Right cardiac atrium (tissue), 5 donors: ENCODE results near the gene RPL22. TPM values are rescaled to one million over a fixed set of nuclear protein-coding genes. Genes with fewer than 3 reads are reported as not detected.

Experiments
- ATAC-seq, 2 donors: fragments of 200-7000 bp; cut with Tn5 transposase; one replicate each; pipeline versions ENCODE4 v1.8.0 to v1.9.1; 2020; ENCODE audit warnings: moderate library complexity in 2 of 2, mild to moderate bottlenecking in 1 of 2
- DNase-seq, 3 donors: peaks; one replicate each; pipeline ENCODE4 v3.0.0-alpha.2; 2020
- H3K27ac ChIP-seq: one replicate; pipeline ENCODE4 v1.5.1; 2013; ENCODE audit warnings: mild to moderate bottlenecking, low read length, control low read depth, moderate library complexity
- H3K27me3 ChIP-seq: one replicate; pipeline ENCODE4 v1.6.1; 2013; ENCODE audit not compliant: control insufficient read depth, insufficient read depth
- H3K4me1 ChIP-seq: one replicate; pipeline ENCODE4 v1.6.1; 2013; ENCODE audit warnings: low read length; ENCODE audit not compliant: control insufficient read depth, insufficient read depth
- H3K4me3 ChIP-seq: one replicate; pipeline ENCODE4 v1.5.1; 2013; ENCODE audit warnings: low read length, control low read depth
- H3K9me3 ChIP-seq: one replicate; pipeline ENCODE4 v1.6.1; 2013; ENCODE audit warnings: low read length; ENCODE audit not compliant: control insufficient read depth
- WGBS: extraction: QIAGEN DNeasy Blood & Tissue Kit; methylation state at CpG from one replicate; pipeline ENCODE4 v1.1.7; 2013; 5-methylcytosine and 5-hydroxymethylcytosine counted together
- intact Hi-C, 4 donors: fragments of 100-400 bp; cut with DNase I; formaldehyde crosslinking; loops; one replicate each; pipeline versions ENCODE4 v1.11.0 to v1.14.0; 2022 to 2023
- polyA plus RNA-seq: library from polyadenylated mRNA; stranded (reverse); fragments of 200-250 nt; gene quantifications from one replicate; pipeline ENCODE4 v1.2.3, GENCODE V29; 2013
- total RNA-seq, 4 donors: library from RNA; stranded (reverse); fragmentation: NEBNext Ultra II Directional; extraction: Animal tissue kit (Norgen Biotek cat#: 25700); gene quantifications; one replicate each; pipeline ENCODE4 v1.2.1, GENCODE V29; 2021
- donor health status: healthy with polysubstance abuse.
- donor health status: DM: no; HTN: yes; CAD: no.
- donor health status: DM: no; HTN: no; CAD: no.
- donor health status: DM: no; HTN: yes; CAD: no; lungs with severe emphysema.
- donor health status: DM: yes; HTN: yes; CAD: no.

Gene RPL22
- total and polyA plus RNA-seq, 5 donors: 247 to 309 (median 271) TPM

DNA sequence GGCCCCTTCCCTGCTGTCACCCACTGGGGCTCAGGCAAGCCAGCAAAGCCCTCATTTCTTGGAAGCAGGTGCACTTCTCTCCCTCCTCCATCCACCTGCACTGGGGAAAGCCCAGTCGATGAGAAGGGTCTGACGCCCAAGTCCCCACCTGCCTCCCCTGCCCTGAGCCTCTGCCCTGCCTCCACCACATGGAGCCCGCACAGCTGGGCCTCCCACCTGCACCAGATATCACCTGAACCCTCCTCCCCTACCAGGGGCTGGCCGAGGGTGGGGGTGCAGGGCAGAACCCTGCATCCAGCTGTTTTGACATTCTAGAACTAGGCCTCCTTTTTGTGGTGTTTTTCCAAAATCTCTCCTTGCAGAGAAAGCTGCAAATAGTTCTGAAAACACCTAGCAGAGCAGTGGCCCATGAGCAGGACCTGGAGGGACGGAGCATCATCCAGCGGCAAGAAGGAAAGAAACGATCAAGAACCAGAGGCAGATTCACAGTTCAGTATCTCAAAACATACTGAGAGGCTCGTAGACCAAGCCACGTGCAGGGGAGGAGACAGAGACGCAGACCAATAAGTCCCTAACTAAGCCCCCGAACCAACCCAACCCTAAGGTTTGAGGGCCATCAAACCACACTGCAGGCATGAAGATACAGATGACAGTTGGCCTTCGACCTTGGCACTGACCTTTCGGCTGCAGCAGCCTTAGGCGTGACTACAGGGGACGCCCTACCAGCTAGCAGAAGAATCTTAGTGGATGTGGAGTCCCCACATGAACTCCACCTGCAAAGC lies 36.0 kb downstream of the RPL22 start:
- H3K27me3 ChIP-seq: no peaks in the 10 kb centered on the region

DNA sequence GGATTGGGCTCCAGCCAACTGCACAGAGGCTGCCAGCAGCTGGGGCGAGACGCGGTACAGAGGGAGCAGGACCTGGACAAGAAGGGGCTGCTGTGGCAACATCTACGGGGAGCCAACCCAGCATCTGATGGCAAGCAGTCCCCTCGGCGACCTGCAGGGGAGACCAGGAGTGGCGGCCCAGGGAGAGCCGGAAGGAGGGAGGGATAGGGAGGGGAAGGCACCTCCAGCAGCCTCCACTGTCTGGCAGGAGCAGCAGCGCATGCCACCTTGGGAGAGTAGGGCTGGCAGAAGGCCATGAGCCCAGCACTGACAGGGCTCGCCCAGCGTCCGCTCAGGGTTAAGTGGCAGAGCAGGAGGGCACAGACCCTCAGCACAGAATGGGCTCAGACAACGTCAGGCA lies 36.6 kb downstream of the RPL22 start:
- no peak for ATAC-seq
- H3K9me3 ChIP-seq: no peaks in the 10 kb centered on the region
- H3K4me3 ChIP-seq: no peak overlapping the region
- H3K4me1 ChIP-seq: no peaks in the 10 kb centered on the region
- H3K27ac ChIP-seq: no peak overlapping the region
- intact Hi-C loops: no loop called here
- DNase-seq: no peak
- 58% methylated on average over 13 of the region's 13 CpGs for WGBS
- no peaks in the 10 kb centered on the region for H3K27me3 ChIP-seq

More for the DNA sequence above, 36.0 kb downstream of the RPL22 start:
- no peak overlapping the region for H3K4me3 ChIP-seq
- WGBS: 77% methylated on average over 15 of the region's 15 CpGs
- DNase-seq (no peak), ATAC-seq (no peak)
- H3K4me1 ChIP-seq: no peaks in the 10 kb centered on the region
- no peak overlapping the region for H3K27ac ChIP-seq
- intact Hi-C loops: no loop called here
- H3K9me3 ChIP-seq: no peaks in the 10 kb centered on the region

DNA sequence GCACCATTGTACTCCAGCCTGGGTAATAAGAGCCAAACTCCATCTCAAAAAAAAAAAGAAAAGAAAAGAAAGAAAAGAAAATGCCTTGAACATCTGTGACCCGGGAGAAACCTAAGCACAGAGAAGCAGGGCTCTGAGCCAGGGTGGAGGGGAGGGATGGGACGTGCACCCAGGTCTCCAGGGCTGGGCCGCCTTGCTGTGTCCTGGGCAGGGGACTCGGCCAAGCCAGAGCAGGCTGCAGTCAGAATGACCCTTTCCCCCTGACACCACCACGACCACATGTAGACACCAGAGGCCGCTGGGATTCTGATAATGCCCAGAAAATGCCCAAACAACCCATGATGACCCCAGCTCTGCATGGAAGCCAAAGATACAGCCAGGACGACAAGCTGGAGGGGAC lies 37.1 kb downstream of the RPL22 start:
- no peak for DNase-seq
- H3K27me3 ChIP-seq: no peaks in the 10 kb centered on the region

DNA sequence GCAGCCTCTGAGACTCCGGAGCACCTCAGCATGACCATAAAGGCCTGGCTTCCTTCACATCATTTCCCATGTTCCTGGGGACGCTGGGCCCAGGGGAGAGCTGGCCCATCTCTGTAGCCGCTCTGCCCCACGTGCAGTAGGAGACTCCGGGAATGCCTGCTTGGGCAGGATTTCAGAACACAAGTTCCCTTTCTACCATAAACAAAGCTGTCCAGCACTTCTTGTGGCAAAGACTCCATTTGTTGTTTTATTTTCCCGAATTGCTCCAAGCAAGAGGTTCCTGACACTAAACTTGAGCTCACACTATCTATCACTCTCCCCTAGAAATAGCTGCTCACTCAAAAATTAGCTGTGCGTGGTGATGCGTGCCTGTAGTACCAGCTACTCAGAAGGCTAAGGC lies 41.2 kb downstream of the RPL22 start:
- Histone ChIP-seq H3K4me3 (no peak overlapping the region), H3K27ac (no peak overlapping the region), H3K27me3 (no peaks in the 10 kb centered on the region), H3K4me1 (no peaks in the 10 kb centered on the region), H3K9me3 (no peaks in the 10 kb centered on the region)
- WGBS: 76% methylated on average over 8 of the region's 8 CpGs
- intact Hi-C loops: no loop called here
- ATAC-seq (no peak), DNase-seq (no peak)

More for the DNA sequence above, 37.1 kb downstream of the RPL22 start:
- ATAC-seq: no peak
- Histone ChIP-seq H3K4me3 (no peak overlapping the region), H3K4me1 (no peaks in the 10 kb centered on the region), H3K9me3 (no peaks in the 10 kb centered on the region), H3K27ac (no peak overlapping the region)
- intact Hi-C loops: no loop called here
- 77% methylated on average over 7 of the region's 7 CpGs for WGBS

DNA sequence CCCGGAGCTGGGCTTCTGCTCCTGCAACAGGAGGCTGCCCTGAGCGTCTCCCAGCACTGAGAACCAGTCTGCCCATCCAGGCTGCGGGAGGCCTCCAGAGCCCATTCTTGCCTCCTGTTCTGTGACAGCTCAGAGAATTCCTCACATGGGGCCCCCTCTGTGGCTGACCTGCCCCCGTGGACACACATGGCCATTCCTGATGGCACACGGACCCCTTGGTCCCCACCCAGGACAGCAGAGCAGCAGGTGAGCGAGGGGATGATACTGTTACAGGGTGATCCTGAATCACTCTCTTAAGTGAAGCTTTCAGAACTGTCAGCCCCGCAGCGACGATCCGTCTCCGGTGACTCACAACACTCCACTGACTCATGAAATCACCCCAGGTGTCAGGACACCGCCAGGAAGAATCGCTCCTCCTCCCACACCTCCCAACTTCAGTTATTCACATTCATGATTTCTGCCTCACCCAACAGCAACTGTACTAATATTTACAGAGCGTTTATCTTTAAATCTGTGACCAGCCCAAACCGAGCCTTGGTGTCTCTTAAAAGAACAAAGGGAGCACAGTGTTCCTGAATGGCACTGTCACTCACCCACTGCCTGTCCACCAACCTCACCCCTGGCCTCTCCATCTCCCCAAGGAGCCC lies 41.7 kb downstream of the RPL22 start:
- ATAC-seq (no peak), DNase-seq (peak in 1 of 3 donors; percentile 22)
- Histone ChIP-seq H3K27ac (no peak overlapping the region), H3K9me3 (no peaks in the 10 kb centered on the region), H3K4me1 (no peaks in the 10 kb centered on the region), H3K27me3 (no peaks in the 10 kb centered on the region), H3K4me3 (no peak overlapping the region)
- 64% methylated on average over 15 of the region's 15 CpGs for WGBS
- intact Hi-C loops: no loop called here

DNA sequence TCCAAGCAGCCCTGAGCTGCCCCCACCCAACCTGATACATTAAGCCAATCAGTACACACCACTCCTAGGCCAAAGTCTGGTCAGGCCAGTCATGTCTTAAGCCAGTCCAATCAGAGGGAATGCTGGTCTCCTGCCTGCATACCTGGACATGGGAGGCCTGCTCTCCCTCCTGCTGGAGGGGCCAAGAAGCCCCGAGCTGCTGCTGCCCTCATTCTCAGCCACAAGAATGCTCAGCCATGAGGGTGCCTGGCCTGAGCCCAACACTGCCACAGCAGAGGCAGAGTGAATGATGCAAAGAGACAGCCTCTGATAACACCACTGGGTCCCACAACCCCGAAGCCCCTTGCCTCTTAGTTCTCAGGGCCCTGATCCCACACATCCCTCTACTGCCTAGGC lies 42.3 kb downstream of the RPL22 start:
- no peak overlapping the region for H3K4me3 ChIP-seq
- 55% methylated on average over 2 of the region's 2 CpGs for WGBS

DNA sequence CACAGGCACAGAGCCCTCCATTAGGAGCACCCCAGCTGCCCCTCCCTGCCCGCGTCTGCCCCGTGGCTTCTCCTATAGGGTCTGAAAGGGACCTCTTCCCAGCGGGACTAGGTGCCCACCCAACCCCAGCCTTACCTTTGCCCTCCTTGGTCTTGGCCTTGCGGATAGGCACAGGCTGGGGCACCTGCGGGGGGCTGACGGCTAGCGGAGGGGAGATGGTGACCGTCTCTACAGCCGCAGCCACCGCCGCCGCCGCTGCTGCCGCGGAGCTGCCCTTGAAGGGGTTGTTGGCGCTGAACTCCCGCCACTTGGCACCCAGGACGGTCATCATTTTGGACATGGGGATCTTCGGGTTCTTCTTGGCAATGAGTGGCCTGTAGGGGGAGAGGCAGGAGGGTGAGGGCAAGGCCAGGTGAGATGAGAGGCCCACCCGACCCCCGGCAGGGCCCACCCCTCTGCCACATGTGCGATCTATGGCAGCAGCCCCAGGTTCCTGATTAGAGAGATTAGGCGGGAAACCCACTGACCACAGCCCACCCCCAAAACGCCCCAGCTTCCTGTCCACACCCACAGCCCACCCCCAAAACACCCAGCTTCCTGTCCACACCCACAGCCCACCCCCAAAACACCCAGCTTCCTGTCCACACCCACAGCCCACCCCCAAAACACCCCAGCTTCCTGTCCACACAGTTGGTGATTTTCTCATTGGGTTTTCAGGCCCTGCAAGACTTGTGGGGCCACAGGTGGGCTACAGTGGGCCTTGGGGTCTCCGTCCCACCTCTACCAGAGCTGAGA lies 44.7 kb downstream of the RPL22 start:
- Histone ChIP-seq H3K4me1 (no peaks in the 10 kb centered on the region), H3K9me3 (no peaks in the 10 kb centered on the region), H3K27me3 (no peaks in the 10 kb centered on the region), H3K4me3 (no peak overlapping the region), H3K27ac (no peak overlapping the region)
- 84% methylated on average over 26 of the region's 26 CpGs for WGBS
- ATAC-seq (no peak), DNase-seq (peak in 1 of 3 donors; percentile 24)
- intact Hi-C loops: no loop called here

More for the DNA sequence above, 42.3 kb downstream of the RPL22 start:
- Histone ChIP-seq H3K27me3 (no peaks in the 10 kb centered on the region), H3K4me1 (no peaks in the 10 kb centered on the region), H3K9me3 (no peaks in the 10 kb centered on the region), H3K27ac (no peak overlapping the region)
- DNase-seq: no peak
- ATAC-seq: no peak
- intact Hi-C loops: no loop called here

DNA sequence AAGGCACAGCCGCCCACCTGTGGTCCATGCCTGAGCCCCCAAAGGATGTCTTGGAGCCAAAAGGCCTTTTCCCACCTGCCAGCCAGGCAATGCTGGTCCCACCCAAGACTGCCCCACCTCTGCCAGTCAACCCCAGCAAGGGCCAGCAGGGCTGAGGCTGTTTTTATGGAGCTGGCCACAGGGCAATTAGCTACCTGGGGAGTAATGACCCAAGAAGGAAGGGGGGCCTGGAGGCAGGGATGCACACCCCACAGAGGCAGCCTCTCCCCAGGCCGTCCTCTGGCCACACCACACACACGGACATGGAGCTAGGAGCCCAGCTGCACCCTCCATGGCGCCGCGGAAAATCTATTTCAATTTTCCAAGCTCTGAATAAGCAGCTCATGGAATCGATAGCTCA lies 46.5 kb downstream of the RPL22 start:
- ATAC-seq (no peak), DNase-seq (peak in 1 of 3 donors; percentile 24)
- no peak overlapping the region for H3K27ac ChIP-seq
- 84% methylated on average over 7 of the region's 7 CpGs for WGBS
- H3K4me3 ChIP-seq: no peak overlapping the region
- H3K9me3 ChIP-seq: no peaks in the 10 kb centered on the region
- intact Hi-C loops: no loop called here
- no peaks in the 10 kb centered on the region for H3K27me3 ChIP-seq
- H3K4me1 ChIP-seq: no peaks in the 10 kb centered on the region

DNA sequence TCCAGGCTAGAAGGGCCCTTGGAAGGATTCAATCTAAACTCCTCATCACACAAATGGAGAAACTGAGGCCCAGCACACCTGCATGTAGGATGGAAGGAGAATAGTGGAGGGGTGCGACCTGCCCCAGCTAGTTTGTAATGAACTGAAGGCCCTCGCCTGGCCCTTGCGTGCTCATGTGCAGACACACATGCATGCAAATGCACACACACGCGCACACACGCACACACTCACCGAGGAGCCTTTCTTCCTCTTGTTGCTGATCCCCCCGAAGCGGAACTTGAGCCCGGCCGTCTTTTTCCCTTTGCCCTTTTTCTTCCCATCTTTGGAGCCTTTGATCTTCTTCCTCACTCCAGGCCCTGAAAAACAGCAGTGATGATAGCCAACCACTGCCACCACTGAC lies 47.2 kb downstream of the RPL22 start:
- ATAC-seq (no peak), DNase-seq (peak in 1 of 3 donors; percentile 23)
- H3K4me1 ChIP-seq: no peaks in the 10 kb centered on the region
- intact Hi-C loops: no loop called here
- 68% methylated on average over 11 of the region's 11 CpGs for WGBS
- H3K4me3 ChIP-seq: no peak overlapping the region
- H3K27me3 ChIP-seq: no peaks in the 10 kb centered on the region
- no peaks in the 10 kb centered on the region for H3K9me3 ChIP-seq
- no peak overlapping the region for H3K27ac ChIP-seq

DNA sequence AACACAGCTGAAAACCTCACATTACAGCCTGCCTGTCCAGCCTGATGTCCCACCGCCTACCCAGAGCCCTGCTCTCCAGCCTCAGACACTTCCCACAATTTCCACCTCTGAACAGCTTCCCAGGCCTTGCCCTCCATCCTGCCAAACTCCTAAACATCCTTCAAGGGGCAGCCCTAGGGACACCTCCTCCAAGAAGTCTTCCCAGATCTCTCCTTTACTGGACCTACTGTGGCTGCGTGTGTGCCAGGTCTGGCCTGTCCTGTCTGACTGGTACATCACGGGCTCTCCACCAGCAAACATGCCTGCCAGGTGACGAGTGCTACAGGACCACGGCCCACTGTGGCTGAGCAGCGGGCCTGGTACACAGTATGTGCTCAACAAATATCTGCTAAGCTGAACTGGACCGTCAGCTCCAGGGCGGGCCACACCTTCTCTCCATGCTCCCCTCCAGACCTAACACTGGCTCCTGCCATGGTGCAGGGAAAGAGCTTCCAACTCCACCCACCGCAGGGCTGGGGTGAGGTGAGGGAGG lies 48.0 kb downstream of the RPL22 start:
- ATAC-seq: no peak
- 83% methylated on average over 9 of the region's 9 CpGs for WGBS
- intact Hi-C loops: no loop called here

More for the DNA sequence above, 48.0 kb downstream of the RPL22 start:
- DNase-seq: no peak
- H3K9me3 ChIP-seq: no peaks in the 10 kb centered on the region
- H3K4me3 ChIP-seq: no peak overlapping the region
- H3K27ac ChIP-seq: no peak overlapping the region
- no peaks in the 10 kb centered on the region for H3K4me1 ChIP-seq
- H3K27me3 ChIP-seq: no peaks in the 10 kb centered on the region
